MM.1S (cell line): ENCODE results near the gene ARHGAP23.

Experiments
- EZH2 ChIP-seq: fragments of 300-600 bp; sonication (generic); optimal IDR thresholded peaks from 2 replicates; pipeline ENCODE3; 2017; ENCODE audit warnings: low read depth, mild to moderate bottlenecking, antibody characterized with exemption, low read length, mixed read lengths
- EZH2phosphoT487 ChIP-seq: fragments of 300-600 bp; sonication (generic); IDR thresholded peaks from 2 replicates; pipeline ENCODE4 v1.6.1; 2018; ENCODE audit warnings: antibody characterized with exemption, low read length
- TF ChIP-seq, protein P1 (sequence below): fragments of 300-600 bp; sonication (generic); IDR thresholded peaks from 2 replicates; pipeline ENCODE4 v1.5.1; 2016; ENCODE audit warnings: antibody characterized with exemption, low read length, mixed read lengths

DNA sequence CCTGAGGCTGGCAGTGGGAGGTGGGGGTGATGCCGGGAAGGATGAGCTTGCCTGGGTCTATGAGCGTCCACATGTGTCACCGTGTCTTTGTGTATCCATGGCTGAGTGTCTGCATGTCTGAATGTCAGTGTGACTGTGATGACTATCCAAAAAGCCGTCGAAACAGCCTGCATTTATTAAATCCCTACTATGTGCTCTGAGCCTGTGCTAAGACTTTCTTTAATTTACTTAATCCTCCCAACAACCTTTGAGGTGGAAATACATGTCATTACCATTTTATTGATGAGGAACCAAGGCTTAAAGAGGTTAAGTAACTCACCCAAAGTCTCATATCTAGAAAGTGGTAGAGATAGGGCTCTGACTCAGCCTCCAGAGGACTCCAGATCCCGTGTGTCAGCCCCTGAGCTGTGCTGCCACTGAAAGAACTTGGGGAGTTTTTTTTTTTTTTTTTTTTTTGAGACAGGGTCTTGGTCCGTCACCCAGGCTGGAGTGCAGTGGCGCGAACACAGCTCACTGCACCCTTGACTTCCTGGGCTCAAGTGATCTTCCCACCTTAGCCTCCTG, 20.0 kb downstream of the ARHGAP23 start:
- TF ChIP-seq, protein P1, sequence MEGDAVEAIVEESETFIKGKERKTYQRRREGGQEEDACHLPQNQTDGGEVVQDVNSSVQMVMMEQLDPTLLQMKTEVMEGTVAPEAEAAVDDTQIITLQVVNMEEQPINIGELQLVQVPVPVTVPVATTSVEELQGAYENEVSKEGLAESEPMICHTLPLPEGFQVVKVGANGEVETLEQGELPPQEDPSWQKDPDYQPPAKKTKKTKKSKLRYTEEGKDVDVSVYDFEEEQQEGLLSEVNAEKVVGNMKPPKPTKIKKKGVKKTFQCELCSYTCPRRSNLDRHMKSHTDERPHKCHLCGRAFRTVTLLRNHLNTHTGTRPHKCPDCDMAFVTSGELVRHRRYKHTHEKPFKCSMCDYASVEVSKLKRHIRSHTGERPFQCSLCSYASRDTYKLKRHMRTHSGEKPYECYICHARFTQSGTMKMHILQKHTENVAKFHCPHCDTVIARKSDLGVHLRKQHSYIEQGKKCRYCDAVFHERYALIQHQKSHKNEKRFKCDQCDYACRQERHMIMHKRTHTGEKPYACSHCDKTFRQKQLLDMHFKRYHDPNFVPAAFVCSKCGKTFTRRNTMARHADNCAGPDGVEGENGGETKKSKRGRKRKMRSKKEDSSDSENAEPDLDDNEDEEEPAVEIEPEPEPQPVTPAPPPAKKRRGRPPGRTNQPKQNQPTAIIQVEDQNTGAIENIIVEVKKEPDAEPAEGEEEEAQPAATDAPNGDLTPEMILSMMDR: no peak
- TF ChIP-seq EZH2phosphoT487 (no peak), EZH2 (no peak)
